Lung (tissue), 12 donors: ENCODE results near the gene GGACT. TPM values are rescaled to one million over a fixed set of nuclear protein-coding genes. Genes with fewer than 3 reads are reported as not detected.

Experiments
- ATAC-seq: fragments of 200-7000 bp; cut with Tn5 transposase; one replicate; pipeline ENCODE4 v1.9.1; 2020; ENCODE audit warnings: moderate number of reproducible peaks; ENCODE audit not compliant: insufficient read depth, low FRiP score
- DNase-seq, 3 donors: peaks; one replicate each; pipeline ENCODE4 v3.0.0-alpha.2; 2013 to 2017
- H3K27ac ChIP-seq, 2 donors: one replicate each; pipeline ENCODE4 v1.5.1; 2013; ENCODE audit warnings: mild to moderate bottlenecking in 2 of 2, moderate library complexity in 2 of 2, control low read depth in 1 of 2, inconsistent platforms in 1 of 2, low read depth in 1 of 2, low read length in 1 of 2
- H3K27me3 ChIP-seq, 3 donors: one replicate each; pipeline ENCODE4 v1.5.1; 2013; ENCODE audit warnings: low read length in 2 of 3; ENCODE audit not compliant: control insufficient read depth in 3 of 3, insufficient read depth in 3 of 3
- H3K36me3 ChIP-seq, 4 donors: one replicate each; pipeline ENCODE4 v1.5.1; 2013; ENCODE audit warnings: low read length in 4 of 4, mild to moderate bottlenecking in 1 of 4, moderate library complexity in 1 of 4; ENCODE audit not compliant: control insufficient read depth in 4 of 4, insufficient read depth in 4 of 4
- H3K4me1 ChIP-seq, 5 donors: one replicate each; pipeline ENCODE4 v1.5.1; 2013; ENCODE audit warnings: low read length in 5 of 5, mild to moderate bottlenecking in 2 of 5, moderate library complexity in 1 of 5; ENCODE audit not compliant: control insufficient read depth in 5 of 5, insufficient read depth in 5 of 5
- H3K4me3 ChIP-seq: one replicate; pipeline ENCODE4 v1.5.1; 2013; ENCODE audit warnings: mild to moderate bottlenecking, control low read depth, moderate library complexity
- H3K9ac ChIP-seq, 2 donors: one replicate each; pipeline ENCODE4 v1.5.1; 2013; ENCODE audit warnings: low read length in 2 of 2, control low read depth in 1 of 2; ENCODE audit not compliant: insufficient read depth in 1 of 2
- H3K9me3 ChIP-seq, 4 donors: one replicate each; pipeline ENCODE4 v1.5.1; 2013; ENCODE audit warnings: low read length in 3 of 4, mild to moderate bottlenecking in 1 of 4, moderate library complexity in 1 of 4; ENCODE audit not compliant: control insufficient read depth in 4 of 4, insufficient read depth in 3 of 4
- CTCF ChIP-seq: IDR thresholded peaks from 2 replicates; pipeline ENCODE4 v1.5.1; 2012; ENCODE audit warnings: mild to moderate bottlenecking; ENCODE audit errors: control extremely low read depth, extremely low read depth
- WGBS, 2 donors: extraction: QIAGEN DNeasy Blood & Tissue Kit; methylation state at CpG; one replicate each; pipeline ENCODE4 v1.1.7; 2013; 5-methylcytosine and 5-hydroxymethylcytosine counted together
- polyA plus RNA-seq, 2 donors: library from polyadenylated mRNA; stranded (reverse); fragments of 200-250 nt; gene quantifications; one replicate each; pipeline ENCODE4 v1.2.1, GENCODE V29; 2013
- total RNA-seq, 2 donors: library from RNA; depleted of rRNA in 1 of 2; stranded (reverse); fragments of >200 nt in 1 of 2; gene quantifications; one replicate each; pipeline ENCODE4 v1.2.1, GENCODE V29; 2014 to 2021
- donor health status: control.
- donor health status: control.
- donor health status: Bipolar disorder and iron deficiency.
- donor health status: healthy.
- donor health status: DM: yes; HTN: yes; CAD: no.

GGACT gene
- total and polyA plus RNA-seq, 4 donors, result 1.1 to 6.8 (median 3.9) TPM

DNA sequence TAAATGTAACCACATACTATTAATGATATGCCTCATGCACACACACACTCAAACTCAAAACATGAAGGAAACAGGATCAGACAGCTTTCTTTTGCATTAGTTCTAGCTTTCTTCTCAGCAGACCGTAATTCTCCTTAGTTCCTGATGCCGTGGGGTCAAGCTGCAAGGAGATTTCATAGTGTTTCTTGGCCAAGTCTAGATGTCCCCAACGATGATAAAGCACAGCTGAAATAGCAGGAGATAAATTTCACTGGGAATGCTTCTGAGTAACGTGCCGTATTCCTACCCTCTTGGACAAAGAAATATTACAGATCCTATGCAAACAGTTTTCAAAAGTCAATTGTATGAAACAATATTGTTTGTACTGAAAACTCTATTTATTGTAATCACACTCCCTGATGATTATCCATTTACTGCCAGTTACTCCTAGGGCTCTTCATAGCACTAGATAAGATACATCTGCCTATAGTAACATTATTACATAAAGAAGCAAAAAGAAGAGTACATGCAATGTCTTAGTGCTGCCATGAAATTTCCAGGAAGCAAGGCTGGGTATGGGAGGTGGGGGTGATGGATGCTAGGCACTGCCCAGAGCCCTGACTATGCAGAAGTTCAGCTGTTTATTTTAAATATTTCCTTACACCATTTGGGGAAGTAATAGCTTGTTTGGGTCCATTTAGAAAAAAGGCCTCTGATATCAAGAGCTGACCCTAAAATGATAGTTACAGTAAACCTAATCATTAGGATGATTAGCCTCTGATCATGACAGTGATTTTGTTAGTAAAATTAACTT is 16.5 kb upstream of the GGACT start:
- no peak overlapping the region for H3K4me3 ChIP-seq
- no peak for TF ChIP-seq CTCF
- H3K27ac ChIP-seq, result no peak overlapping the region
- no peak for ATAC-seq
- peaks cover 0 to 30% (median 3%) of the 10 kb centered on the region in 5 donors for H3K4me1 ChIP-seq
- 77 to 82% methylated on average over 5 of the region's 5 CpGs for WGBS, 2 donors
- H3K36me3 ChIP-seq, result peaks cover 0 to 5% (median 5%) of the 10 kb centered on the region in 4 donors
- no peak overlapping the region for H3K9ac ChIP-seq
- peak in 2 of 3 donors; percentile 29 to 55 for DNase-seq
- H3K9me3 ChIP-seq, result no peaks in the 10 kb centered on the region
- no peaks in the 10 kb centered on the region for H3K27me3 ChIP-seq

DNA sequence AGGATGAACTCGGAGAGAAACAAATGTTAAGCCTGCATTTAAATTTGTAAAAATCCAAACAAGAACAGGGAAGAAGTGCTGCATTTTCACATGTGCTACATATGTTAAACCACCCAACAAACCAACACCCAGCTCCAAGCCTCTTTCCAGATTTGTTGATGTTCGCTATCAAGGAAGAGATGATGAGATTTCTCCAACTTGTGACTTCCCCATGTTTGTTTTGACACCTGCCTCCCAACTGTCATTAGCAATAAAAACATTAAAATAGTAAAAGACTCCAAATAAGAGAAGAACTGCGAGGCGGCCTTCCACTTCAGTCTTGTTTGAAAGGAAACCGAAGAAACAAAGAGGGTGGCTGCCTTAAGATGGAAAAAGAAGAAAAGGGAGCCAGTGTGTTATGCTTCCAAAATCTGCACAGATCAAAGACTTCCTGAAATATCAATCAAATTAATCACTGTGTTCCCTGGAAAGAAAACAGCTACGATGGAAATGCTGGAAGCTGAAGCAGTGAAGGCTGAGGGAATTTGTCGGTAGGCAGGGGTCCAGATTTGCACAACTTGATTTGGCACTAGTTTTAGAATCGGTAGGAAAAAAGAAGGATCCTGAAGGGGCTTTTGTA is 14.0 kb upstream of the GGACT start:
- peak; percentile 42 to 92 (median 82) for DNase-seq
- H3K36me3 ChIP-seq, result peaks cover 0 to 3% (median 1%) of the 10 kb centered on the region in 4 donors
- no peak overlapping the region for H3K27ac ChIP-seq
- H3K9me3 ChIP-seq, result no peaks in the 10 kb centered on the region
- WGBS, 2 donors, result 57 to 72% methylated on average over 8 of the region's 8 CpGs
- no peak overlapping the region for H3K9ac ChIP-seq
- no peak for ATAC-seq
- no peak for TF ChIP-seq CTCF
- H3K4me3 ChIP-seq, result no peak overlapping the region
- no peaks in the 10 kb centered on the region for H3K27me3 ChIP-seq
- H3K4me1 ChIP-seq, result peaks cover 0 to 30% (median 3%) of the 10 kb centered on the region in 5 donors

GRCh38 chr13:100601716-100602115 is 13.1 kb upstream of the GGACT start:
- DNase-seq (no peak), ATAC-seq (no peak)
- H3K9ac ChIP-seq, result no peak overlapping the region
- no peaks in the 10 kb centered on the region for H3K27me3 ChIP-seq
- no peak overlapping the region for H3K4me3 ChIP-seq
- H3K4me1 ChIP-seq, result peaks cover 0 to 30% (median 3%) of the 10 kb centered on the region in 5 donors
- no peak overlapping the region for H3K27ac ChIP-seq
- peaks cover 0 to 2% (median 0%) of the 10 kb centered on the region in 4 donors for H3K36me3 ChIP-seq
- H3K9me3 ChIP-seq, result peaks cover 0 to 3% (median 1%) of the 10 kb centered on the region in 4 donors
- TF ChIP-seq CTCF, result no peak
- 94 to 96% methylated on average over 7 of the region's 7 CpGs for WGBS, 2 donors
